HG03097 (cell line): ENCODE measurements around the gene SLC25A26.

Experiments
- ATAC-seq: cut with Tn5 transposase; IDR thresholded peaks from one replicate; pipeline ENCODE4 v1.9.1; 2021; ENCODE audit not compliant: unreplicated experiment, low FRiP score

Gene SLC25A26

DNA sequence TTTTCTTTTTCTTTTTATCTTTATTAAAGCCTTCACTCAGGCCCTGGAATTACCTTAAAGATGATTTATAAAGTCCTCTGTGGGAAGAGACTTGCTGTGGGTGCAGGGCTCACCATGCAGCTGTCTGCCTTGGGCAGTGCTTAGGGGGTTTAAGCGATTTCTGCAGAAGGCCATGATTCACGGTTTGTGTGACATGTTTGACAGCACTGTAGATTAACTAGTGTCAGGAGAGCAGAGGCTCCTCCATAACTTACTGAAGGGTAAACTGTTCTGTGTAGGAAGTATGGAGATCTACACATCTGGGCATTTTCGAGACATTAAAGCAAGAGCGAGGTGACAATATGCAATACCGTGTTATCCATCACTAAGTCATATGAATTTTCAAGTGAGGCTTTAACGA is 142.3 kb downstream of the SLC25A26 start:
- ATAC-seq = no peak

DNA sequence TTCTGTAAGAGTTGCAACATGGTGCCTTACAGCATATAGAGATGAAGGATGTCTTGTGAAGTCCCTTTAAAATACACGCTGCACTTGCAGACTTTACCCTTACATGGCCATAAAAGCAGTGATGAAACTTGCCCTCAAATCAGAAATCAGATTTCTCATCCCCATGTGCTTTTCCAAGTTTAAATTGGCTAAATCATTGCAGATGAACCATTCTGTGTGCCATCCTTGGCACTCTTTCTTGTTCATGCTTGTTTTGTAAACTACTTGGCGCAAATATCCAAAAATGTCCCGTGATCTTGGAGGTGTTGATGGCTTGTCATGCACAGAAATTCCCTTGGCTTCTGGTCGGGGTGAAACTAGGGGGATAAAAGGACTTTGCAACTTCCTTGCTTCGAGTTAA is 144.3 kb downstream of the SLC25A26 start:
- no peak for ATAC-seq

DNA sequence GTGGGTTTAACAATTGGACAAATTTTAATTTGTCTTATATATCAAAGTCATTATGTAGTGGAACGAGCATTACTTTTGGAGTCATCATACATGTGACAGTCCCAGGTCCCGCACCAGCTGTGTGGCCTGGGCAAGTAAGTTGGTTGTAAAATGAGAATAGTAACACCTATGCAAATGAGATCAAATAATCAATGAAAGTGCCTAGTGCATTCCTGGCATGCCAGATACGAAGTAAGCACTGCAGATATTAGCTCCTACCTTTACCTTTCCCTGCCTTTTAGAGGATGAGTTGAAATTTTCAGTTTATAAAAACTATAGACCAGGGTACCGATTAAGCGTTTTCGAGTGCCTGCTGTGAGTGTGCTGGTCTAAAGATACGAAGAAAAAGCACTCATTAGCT is 145.9 kb downstream of the SLC25A26 start:
- no peak for ATAC-seq

DNA sequence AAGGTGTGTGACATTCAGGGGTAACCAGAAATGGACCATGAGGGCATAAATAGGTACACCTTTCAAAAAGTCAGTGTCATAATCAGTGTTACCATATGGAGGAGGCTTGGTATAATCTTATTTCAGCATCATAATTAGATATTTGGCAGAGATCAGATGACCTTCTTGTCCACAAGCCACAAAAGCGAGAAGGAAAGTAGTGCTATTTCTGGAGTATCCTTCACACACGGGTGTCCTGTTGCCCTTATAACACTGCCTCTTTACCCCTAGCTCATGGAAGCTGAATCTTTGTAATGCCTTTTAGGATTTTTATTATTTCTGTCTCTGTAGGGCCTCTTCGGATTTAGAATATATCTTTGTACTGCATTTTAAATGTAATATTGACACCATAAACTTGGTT is 147.2 kb downstream of the SLC25A26 start:
- no peak for ATAC-seq

DNA sequence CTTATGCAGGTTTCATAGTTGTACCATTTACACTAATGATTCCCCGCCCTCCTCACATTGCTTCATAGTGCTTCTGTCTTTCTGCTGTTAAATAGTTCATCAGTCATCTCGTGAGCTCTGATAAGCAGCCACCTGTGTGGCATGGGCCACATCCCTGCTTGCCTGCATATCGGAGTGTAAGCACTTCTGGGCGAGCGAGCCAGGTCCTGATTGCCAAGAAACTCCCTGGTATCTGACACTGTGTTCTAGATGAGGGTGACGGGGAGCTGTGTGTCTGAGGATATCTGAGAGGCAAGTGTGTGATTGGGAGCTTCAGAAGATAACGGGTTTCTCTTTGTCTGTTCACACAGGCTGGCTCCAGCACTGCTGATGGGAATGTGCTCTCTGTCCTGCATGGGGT is 149.4 kb downstream of the SLC25A26 start:
- no peak for ATAC-seq

DNA sequence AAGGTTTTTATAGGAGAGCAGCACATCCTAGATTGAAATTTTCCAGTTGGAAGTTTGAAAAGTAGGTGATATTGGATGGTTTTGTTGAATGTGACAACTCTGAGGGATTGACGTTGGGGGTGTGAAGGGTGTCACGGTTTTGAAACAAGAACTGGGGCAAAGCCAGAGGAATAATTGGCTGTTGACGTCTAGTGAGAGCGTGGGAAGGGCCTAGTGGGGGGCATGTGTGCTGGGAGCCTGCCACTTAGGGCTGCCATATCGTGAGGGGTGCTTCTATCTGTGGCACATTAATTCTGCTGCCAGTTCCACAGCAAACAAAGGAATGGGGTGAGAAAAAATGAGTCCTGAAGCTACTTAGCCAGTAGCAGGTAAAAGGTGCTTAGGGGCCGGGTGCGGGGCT is 150.6 kb downstream of the SLC25A26 start:
- ATAC-seq = no peak

DNA sequence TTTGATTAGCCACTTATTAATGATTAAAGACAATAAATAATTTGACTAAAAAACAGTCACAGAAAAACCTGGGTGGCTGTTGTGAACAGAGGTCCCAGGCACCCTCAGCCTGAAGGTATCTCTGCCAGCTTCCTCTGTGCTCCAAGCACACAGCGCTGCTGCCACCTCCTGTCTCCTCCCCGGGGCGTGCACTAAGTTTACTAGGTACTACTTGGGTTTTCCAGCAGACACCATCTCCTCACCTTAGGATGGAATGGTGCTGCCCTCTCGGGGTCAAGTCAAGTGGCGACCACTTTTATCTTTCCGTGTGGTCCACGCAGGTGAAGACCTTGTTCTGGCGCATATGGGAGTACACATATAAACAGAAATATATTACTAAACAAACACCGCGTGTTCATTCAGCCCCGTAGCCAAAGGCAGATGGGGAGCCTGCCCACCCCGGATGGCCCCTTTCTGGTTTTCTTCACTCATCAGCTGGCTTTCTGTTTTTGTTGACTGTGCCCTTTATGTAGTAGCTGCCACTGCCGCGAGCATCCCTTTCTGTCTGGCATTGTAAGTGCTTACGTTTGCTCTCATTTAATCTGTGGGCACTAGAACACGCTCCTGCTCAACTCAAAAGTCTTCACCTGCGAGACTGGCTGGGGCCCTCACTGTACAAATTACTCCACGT is 152.0 kb downstream of the SLC25A26 start:
- no peak for ATAC-seq

DNA sequence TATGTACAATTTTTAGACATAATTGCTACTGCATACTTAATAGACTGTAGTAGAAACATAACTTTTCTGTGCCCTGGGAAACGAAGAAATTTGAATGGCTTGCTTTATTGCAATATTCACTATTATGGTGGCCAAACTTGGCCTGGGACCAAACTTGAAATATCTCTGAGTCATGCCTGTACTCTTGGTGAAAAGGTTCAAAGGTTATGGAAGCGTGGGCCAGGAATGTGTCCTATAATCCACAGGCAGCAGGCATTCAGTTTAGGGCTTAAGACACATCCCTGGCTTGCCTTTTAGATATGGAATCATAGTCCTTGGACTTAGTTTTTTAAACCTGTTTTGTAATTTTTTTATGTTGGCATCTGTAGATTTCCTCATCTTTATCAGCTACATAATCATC is 155.8 kb downstream of the SLC25A26 start:
- no peak for ATAC-seq

DNA sequence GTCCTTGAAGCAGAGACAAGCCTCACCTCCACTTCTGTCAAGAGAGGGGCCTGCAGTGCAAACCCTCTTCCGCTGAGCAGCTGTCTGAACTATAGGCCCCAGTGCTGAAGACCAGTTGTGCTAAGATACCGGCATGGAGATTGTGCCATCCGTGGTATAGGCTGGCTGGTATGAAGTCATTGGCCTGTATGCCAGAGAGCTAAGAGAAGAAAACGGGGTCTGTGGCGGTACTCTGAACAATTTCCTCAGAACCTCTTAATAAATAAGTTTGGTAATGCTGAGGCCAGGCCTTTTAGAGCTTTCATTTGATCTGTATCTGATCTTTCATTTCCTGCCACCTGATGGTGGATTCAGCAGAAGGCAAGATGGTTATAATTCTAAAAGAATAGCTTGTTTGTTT is 157.0 kb downstream of the SLC25A26 start:
- no peak for ATAC-seq

DNA sequence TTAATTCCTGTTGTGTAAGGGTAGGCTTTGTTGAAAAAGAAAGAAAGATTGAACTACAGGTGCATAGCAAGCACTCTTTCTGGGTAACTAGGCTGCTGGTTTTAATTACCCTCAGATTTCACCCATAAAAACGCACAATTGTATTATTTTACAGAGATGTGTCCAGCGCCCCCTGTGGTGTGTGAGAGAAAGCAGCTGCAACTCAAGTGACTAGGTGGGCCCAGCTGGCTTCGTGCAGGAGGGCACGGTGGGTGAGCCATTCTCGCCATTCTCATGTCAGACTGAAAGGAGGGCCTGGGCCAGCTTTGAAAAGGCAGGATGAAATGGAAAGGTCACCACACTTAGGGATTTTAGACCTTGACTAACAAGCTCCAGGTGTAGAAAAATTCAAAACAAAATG is 157.5 kb downstream of the SLC25A26 start:
- ATAC-seq = no peak

DNA sequence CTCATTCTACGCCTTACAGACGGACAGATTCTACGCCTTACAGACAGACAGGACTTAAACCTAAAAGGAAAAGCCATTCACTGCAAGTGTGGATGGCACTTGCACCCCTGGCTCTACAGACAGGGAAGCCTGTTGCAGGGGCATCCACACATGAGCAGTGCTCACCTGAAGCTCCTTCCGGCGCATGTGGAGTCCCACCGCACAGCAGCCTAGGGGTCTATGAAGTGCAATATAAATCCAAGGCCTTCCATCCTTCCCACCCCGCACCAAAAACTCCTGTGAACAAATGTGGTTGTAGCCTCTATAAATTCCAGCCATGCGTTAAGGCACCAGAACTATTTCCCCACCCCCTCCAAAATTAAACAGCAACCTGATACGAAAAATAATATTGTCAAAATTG is 158.8 kb downstream of the SLC25A26 start:
- ATAC-seq = no peak

DNA sequence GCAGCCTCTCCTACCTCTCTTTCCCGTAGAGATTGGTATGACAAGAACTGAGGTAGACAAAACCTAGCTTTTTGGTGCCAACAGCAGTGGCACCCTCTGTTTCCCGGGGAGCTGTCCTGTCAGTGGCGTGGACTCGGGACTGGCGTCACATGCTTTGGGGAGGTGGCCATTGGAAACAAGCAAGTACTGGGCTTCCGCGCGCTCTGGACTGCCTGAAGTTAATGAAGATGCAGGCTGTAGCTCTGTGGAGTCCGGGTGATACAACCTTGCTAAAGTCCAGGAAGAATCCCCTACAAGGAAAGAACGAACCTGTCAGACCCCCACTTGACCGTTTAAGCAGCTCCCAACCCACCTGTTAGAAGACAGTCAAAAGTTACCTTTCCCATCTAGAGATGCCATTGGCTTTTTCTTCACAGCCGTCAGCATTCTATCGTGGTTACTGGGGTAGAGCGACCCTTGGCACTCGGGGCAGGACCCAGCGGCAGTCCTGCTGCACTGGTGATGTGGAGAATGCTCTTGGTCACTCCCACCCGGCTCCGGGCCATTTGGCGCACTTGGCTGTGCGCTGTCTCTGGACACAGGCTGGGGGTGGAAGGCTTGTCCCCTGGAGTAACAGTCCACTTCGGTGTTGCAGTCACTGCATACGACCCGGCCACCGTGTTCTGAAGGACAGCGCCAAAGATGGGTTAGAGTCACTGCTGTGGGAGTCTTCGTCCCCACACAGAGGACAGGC is 159.6 kb downstream of the SLC25A26 start:
- no peak for ATAC-seq

DNA sequence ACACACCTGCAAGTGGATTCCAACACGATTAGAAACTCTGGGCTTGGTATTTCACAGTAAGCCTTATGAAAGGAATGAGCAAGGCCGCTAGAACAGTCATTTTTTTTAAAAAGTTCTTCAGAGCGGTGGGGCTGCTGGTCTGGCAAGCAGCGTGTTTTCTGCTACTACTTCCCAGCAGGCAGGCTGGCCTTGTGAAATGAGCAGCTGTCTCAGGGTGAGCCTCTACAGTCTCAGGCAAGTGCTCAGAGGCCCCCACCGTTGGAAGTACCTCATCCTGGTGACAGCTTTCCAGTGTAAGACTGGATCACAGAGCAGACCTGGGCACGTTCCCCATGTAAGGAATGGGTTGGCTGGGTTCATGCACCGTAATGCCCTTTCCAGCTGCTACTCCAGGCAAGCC is 160.8 kb downstream of the SLC25A26 start:
- no peak for ATAC-seq

DNA sequence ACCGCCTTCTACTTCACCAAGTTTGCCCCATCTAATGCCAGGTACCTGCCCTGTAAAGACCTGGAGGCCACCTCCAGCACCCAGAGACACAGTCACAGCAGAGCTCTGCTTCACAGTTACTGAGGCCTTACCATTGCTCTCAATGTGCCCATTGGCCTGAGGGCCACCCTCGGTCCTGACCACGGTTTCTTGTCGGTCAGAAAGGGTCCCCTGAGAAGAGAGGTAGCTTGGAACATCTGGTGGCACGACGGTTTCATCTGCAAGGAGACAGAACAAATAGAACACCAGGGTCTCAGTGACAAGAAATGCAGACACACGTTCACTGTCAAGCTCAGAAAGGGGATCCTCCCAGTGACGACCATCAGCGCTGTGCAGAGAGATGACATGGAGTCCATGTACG is 161.3 kb downstream of the SLC25A26 start:
- no peak for ATAC-seq

DNA sequence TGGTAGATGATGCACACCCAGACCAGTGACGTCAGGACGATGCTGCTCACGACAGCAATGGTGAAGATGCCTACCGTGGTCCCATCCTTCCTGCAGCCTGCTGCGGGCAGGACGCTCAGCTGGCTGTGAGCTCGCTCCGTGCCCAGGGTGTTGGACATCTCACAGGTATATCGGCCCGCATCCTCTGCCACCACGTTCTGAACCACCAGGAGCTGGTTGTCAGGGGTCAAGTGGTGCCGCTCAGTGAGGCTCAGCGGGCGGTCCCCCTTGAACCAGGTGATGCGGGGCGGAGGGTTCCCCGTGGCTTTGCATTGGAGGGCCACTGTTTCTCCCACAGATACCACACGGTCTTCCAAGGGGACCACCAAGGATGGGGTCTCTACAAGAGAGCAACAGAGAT is 162.2 kb downstream of the SLC25A26 start:
- ATAC-seq = no peak

DNA sequence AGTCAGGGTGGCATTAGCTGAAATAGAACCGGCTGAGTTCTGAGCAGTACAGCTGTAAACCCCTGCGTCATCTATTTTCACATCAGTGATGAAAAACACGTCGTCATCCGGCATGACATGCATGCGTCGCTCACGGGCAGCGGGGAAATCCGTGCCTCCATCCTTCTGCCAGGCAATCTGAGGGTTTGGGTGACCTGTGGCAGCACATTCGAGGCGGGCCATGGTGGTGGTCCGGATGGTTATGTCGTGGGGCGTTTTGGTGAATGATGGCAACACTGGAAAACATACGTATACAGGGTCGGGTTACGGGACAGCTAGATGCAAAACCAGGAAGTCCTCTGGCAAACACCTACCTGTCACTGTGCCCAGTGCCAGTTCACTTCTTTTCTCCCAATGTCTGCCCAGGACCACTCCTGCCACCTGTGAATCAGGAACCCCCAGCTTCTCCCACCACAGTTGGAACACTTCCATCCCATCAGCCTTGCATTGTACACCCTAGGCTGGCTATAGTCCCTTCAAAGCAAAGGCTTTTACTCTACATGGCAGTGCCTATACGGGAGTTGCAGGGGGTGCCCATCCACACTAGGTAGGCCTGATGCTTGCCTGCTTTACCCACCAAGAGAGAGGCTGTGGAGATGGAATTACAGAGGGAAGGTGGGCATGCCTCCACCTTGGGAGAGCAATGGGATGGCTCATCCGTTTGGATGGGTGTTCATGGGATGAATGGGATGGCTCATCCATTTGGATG is 163.4 kb downstream of the SLC25A26 start:
- no peak for ATAC-seq

DNA sequence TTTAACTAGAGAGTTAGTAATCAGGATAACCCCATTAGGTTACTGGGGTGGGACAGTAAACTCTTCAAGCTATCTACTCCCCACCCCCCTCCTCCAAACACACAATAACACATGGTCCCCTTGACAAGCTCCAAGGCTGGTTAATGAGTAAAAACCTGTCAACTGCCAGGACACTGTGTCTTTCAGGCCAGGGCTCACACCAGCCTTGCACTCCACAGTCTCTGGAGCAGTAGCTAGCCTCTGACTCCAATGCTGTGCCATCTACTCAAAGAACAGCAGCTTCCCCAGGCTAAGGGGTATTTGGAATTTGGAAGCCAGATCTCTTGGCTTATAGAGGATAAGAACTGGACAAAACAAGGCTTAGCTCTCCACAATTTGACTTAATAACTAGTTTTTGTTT is 164.3 kb downstream of the SLC25A26 start:
- no peak for ATAC-seq

DNA sequence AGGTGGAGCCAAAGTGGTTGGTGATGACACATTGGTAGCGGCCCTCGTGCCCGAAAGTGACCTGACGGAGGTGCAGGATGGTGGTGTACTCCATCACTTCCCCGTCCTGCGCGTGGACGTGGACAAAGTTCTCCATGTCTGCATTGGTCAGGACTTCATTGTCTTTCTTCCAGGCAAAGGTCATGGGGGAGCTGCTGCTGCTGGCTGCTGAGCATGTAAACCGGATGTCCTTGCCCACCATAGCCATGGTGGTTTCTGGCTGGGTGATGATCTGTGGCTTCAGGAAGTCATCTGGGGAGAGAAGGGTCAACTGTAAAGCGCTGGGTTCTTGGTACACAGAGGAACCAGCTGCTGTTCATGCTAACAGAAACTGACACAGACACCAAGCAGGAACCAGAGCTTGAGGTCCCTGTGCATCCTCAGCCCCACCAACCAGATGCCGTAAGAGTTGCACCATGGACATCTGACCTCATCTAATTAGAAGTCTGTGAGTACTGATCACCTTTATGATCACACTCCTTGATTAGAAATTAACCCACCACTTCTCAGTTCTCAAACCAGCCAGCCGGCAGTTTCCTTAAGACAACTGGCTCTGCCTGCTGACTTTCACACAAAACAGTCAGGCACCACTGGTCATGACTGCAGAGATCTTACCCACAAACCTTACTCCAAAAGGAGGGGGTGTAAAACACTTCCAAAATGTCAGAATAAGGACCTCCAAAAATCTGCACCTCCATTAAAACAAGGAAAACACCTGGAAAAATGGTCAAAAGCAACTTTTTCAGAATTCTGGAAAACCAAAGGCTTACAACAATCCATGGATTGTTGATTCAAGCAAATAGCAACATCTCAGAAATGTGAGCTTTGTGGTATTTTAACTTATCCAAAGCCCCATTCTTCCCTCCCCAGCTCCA is 165.5 kb downstream of the SLC25A26 start:
- ATAC-seq = peak; percentile 96

DNA sequence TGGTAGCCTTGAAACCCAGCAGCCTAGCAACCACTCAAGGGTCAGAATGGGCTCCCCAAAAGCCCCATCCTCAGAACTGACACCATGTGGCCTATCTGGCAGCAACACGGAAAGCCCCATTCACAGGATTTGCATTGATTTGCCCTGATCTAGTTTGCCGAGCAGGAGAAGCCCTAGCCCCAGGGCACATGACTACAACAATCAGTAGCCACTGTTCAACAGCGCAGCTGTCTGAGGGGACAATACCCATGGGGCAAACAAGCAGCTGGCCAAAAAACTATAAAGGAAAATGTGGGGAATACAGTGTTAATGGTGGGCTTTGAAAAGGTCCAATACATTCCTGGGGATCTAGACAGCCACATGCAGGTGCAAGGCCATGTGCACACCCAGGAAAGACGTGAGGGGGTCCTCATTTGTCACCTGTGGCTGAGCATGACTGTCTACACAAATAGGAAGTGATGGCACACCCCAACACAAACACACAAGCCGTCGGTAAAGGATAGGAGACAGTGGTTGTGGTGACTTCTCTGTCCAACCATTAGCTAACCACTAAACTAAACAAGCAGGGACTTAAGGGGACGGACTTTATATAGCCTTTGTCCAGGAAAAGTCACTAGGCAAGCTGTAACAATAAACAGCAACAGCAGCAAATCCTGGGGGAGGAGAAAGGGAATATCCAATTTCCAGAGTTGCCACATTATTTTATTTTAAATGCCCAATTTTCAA is 166.3 kb downstream of the SLC25A26 start:
- peak; percentile 37 for ATAC-seq

DNA sequence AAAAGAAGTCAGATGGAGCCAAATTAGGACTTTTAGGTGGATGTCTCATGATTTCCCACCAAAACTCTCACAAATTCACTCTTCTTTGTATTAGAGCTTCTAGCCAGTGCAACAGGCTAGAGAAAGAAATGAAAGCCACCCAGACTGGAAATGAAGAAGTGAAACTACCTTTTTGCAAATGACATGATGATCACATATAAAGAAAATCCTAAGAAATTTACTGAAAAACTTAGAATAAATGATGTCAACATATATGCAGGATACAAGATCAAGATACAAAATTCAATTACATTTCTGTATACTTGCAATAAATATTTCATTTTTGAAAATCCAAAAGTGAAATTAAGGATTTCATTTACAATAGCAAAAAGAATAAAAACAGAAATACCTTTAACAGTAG is 169.2 kb downstream of the SLC25A26 start:
- ATAC-seq = no peak
